ENCODE results near the gene LRRC3C.
A peak's percentile ranks its signal among the peaks of the same experiment; 100 is the strongest.

LRRC3C gene

GRCh38 chr17:39980351-39981206 is 53.0 kb downstream of the LRRC3C start, which contains the start of gene PSMD3:
TSS of gene PSMD3 (plus strand) at chr17:39980807. CDS start at chr17:39980971, 164 bp downstream.
- DNase-seq, result peak; percentile 98

- DNase-seq, result no peak
These were observed 53.7 kb downstream of the LRRC3C start for GRCh38 chr17:39981207-39981741.

GRCh38 chr17:39981766-39982375 is 54.3 kb downstream of the LRRC3C start:
- DNase-seq, result no peak

- DNase-seq, result no peak
These were observed 60.8 kb downstream of the LRRC3C start for GRCh38 chr17:39988206-39988810.

GRCh38 chr17:39994448-39994847 is 66.9 kb downstream of the LRRC3C start:
- DNase-seq, result no peak

Data from activated gamma-delta T cell treated with Interleukin-2 at 50 U/mL for 16 hours (primary cell).